ENCODE results near the gene ANKH. TPM values are rescaled to one million over a fixed set of nuclear protein-coding genes. Genes with fewer than 3 reads are reported as not detected.

The ANKH gene
- total RNA-seq, 1 experiment from 2014 or later, result 16.9 TPM

- no peak for DNase-seq (ENCODE audit: low spot score)
- no peak for TF ChIP-seq ATF3 (CRISPR knock-in tag; conservative IDR thresholded peaks at IDR 0.05)
- no peak for TF ChIP-seq NR3C1 (CRISPR knock-in tag; conservative IDR thresholded peaks at IDR 0.05; ENCODE audit: low read depth)
- TF ChIP-seq, protein P1, sequence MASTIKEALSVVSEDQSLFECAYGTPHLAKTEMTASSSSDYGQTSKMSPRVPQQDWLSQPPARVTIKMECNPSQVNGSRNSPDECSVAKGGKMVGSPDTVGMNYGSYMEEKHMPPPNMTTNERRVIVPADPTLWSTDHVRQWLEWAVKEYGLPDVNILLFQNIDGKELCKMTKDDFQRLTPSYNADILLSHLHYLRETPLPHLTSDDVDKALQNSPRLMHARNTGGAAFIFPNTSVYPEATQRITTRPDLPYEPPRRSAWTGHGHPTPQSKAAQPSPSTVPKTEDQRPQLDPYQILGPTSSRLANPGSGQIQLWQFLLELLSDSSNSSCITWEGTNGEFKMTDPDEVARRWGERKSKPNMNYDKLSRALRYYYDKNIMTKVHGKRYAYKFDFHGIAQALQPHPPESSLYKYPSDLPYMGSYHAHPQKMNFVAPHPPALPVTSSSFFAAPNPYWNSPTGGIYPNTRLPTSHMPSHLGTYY (CRISPR knock-in tag; IDR thresholded peaks at IDR 0.05), result no peak
- no peak for TF ChIP-seq JAZF1 (CRISPR knock-in tag; IDR thresholded peaks at IDR 0.05)
- TF ChIP-seq MLX (CRISPR knock-in tag; IDR thresholded peaks at IDR 0.05), result no peak
- TF ChIP-seq USF2 (CRISPR knock-in tag; IDR thresholded peaks at IDR 0.05), result no peak
- no peak for TF ChIP-seq RELA (CRISPR knock-in tag; IDR thresholded peaks at IDR 0.05; ENCODE audit: borderline replicate concordance)
- no peak overlapping the region for H3K4me3 Mint-ChIP-seq
- no peak overlapping the region for H3K27ac Mint-ChIP-seq
- ChIA-PET POLR2A (no interaction called here), CTCF (interaction anchor here (0.6 to 1.8 kb wide), 2 partner anchors 18 to 111 kb away, joined by 4 to 5 read pairs; partner anchors contain the start of gene ANKH)
- no peaks in the 10 kb centered on the region for H3K36me3 Mint-ChIP-seq
- H3K9me3 Mint-ChIP-seq, result no peaks in the 10 kb centered on the region
- H3K4me1 Mint-ChIP-seq, result no peaks in the 10 kb centered on the region
- no peaks in the 10 kb centered on the region for H3K27me3 Mint-ChIP-seq (ENCODE audit: low read depth)
- ATAC-seq, result no peak
Measured at GRCh38 chr5:14760548-14761002, 111.0 kb downstream of the ANKH start.

GRCh38 chr5:14759744-14760547 lies 111.6 kb downstream of the ANKH start:
- Mint-ChIP-seq H3K27me3 (ENCODE audit: low read depth) (no peaks in the 10 kb centered on the region), H3K27ac (no peak overlapping the region), H3K36me3 (no peaks in the 10 kb centered on the region), H3K4me3 (no peak overlapping the region), H3K4me1 (no peaks in the 10 kb centered on the region), H3K9me3 (no peaks in the 10 kb centered on the region)
- ChIA-PET CTCF (interaction anchor here (0.5 to 1.8 kb wide), 2 partner anchors 18 to 216 kb away, joined by 3 to 5 read pairs; no protein-coding TSS in a partner anchor), POLR2A (no interaction called here)
- no peak for DNase-seq (ENCODE audit: low spot score)
- ATAC-seq, result no peak
- TF ChIP-seq SMAD3 (CRISPR knock-in tag; IDR thresholded peaks at IDR 0.05; ENCODE audit: borderline replicate concordance), result no peak
- no peak for TF ChIP-seq PRRX2 (CRISPR knock-in tag; IDR thresholded peaks at IDR 0.05)
- TF ChIP-seq IRF1 (CRISPR knock-in tag; IDR thresholded peaks at IDR 0.05), result no peak
- no peak for TF ChIP-seq MLX (CRISPR knock-in tag; IDR thresholded peaks at IDR 0.05)
- TF ChIP-seq TEAD4 (CRISPR knock-in tag; IDR thresholded peaks at IDR 0.05), result no peak
- TF ChIP-seq ZNF317 (CRISPR knock-in tag; IDR thresholded peaks at IDR 0.05; ENCODE audit: borderline replicate concordance, low read depth), result no peak
- TF ChIP-seq FOXP4 (CRISPR knock-in tag; IDR thresholded peaks at IDR 0.05), result no peak
- no peak for TF ChIP-seq ZNF671 (CRISPR knock-in tag; IDR thresholded peaks at IDR 0.05)
- TF ChIP-seq ATF2 (CRISPR knock-in tag; IDR thresholded peaks at IDR 0.05; ENCODE audit: borderline replicate concordance, low read depth), result no peak
- TF ChIP-seq GRHL2 (CRISPR knock-in tag; IDR thresholded peaks at IDR 0.05; ENCODE audit: insufficient replicate concordance, severe bottlenecking), result no peak
- TF ChIP-seq TEAD1 (CRISPR knock-in tag; IDR thresholded peaks at IDR 0.05), result no peak
- TF ChIP-seq ESRRA (CRISPR knock-in tag; IDR thresholded peaks at IDR 0.05; ENCODE audit: borderline replicate concordance), result no peak
- TF ChIP-seq ETV6 (CRISPR knock-in tag; IDR thresholded peaks at IDR 0.05), result no peak
- TF ChIP-seq OVOL2 (CRISPR knock-in tag; IDR thresholded peaks at IDR 0.05; ENCODE audit: borderline replicate concordance), result no peak
- TF ChIP-seq NR2C2 (CRISPR knock-in tag; IDR thresholded peaks at IDR 0.05), result no peak
